Superior temporal gyrus (tissue), 1 donor: Measurements from ENCODE around the gene APOC4.

Source experiments
- DNase-seq: peaks from one replicate; pipeline ENCODE4 v3.0.0-alpha.2; 2016; ENCODE audit errors: extremely low spot score

The APOC4 gene

DNA sequence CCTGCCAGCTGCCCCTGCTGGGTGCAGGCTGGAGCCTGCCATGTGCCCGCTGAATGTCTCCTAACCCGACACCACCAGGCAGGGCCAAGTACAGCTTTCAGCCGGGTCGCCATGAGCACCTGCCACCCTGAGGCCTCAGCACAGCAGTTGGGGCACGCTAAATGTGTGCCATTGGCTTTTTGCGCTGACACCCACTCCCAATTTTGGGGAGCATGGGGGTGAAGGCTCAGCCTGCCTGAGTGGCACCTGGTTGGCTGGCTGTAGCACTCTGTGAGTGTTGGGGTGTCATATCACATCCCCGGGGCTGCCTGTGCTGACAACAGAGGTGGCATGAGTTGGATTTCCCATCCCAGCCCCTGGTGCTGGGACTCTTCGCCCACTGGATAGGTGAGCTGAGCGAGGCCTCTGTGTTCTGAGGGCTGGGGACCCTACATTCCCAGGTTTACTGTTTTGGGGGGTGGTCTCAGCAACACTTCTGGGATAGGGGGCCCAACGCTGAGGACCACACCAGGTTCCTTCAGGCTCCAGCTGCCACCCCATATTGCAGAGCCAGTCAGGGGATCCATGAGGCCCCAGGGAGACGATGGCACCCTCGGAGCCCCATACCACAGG is 52.0 kb downstream of the APOC4 start:
- no peak for DNase-seq
